Pancreas (tissue), 10 donors: Measurements from ENCODE around the gene NLGN1. TPM values are rescaled to one million over a fixed set of nuclear protein-coding genes. Genes with fewer than 3 reads are reported as not detected.

Experiments used
- ATAC-seq, 4 donors: fragments of 200-7000 bp; cut with Tn5 transposase; one replicate each; pipeline versions ENCODE4 v1.8.0 to v1.9.1; 2020; ENCODE audit warnings: mild to moderate bottlenecking in 4 of 4, moderate library complexity in 4 of 4
- DNase-seq, 6 donors: peaks; one replicate each; pipeline ENCODE4 v3.0.0-alpha.2; 2020
- FAIRE-seq: peaks from 2 replicates; lab custom pipeline; 2012; peaks lifted over from hg19 to GRCh38; lab: Jason Lieb, UNC
- H3K27ac ChIP-seq, 4 donors: fragments of 200-600 bp; sonication (generic); 1 replicate in 3 of 4; 2 replicates in 1 of 4; pipeline versions ENCODE4 v1.5.0 to v1.8.0; 2020
- H3K27me3 ChIP-seq, 4 donors: fragments of 200-600 bp; one replicate each; pipeline ENCODE4 v1.8.0; 2021
- H3K36me3 ChIP-seq, 3 donors: fragments of 200-600 bp; sonication (generic) in 1 of 3; one replicate each; pipeline versions ENCODE4 v1.5.0 to v1.8.0; 2020 to 2021
- H3K4me1 ChIP-seq, 3 donors: fragments of 200-600 bp; one replicate each; pipeline ENCODE4 v1.8.0; 2021
- H3K4me3 ChIP-seq, 4 donors: fragments of 200-600 bp; sonication (generic) in 2 of 4; one replicate each; pipeline versions ENCODE4 v1.5.0 to v1.8.0; 2020 to 2021
- H3K9me3 ChIP-seq, 4 donors: fragments of 200-600 bp; one replicate each; pipeline ENCODE4 v1.8.0; 2021
- WGBS, 2 donors: extraction: QIAGEN DNeasy Blood & Tissue Kit; methylation state at CpG; one replicate each; pipeline ENCODE4 v1.1.7; 2013; 5-methylcytosine and 5-hydroxymethylcytosine counted together
- intact Hi-C, 3 donors: fragments of 100-400 bp; cut with DNase I; formaldehyde crosslinking; loops; one replicate each; pipeline versions ENCODE4 v1.11.1 to v1.14.2; 2022
- polyA plus RNA-seq, 2 donors: library from polyadenylated mRNA; stranded (reverse); fragments of 200-250 nt; gene quantifications; one replicate each; pipeline ENCODE4 v1.2.3, GENCODE V29; 2013
- total RNA-seq, 6 donors: library from RNA; stranded (reverse); fragmentation: NEBNext Ultra II Directional in 4 of 6; extraction: Animal tissue kit (Norgen Biotek cat#: 25700) in 4 of 6; gene quantifications; one replicate each; pipeline versions ENCODE4 v1.2.1 to v1.2.4, GENCODE V29; 2021 to 2023
- TF ChIP-seq, protein P1 (sequence below), 4 donors: fragments of 200-600 bp; sonication (generic) in 3 of 4; IDR thresholded peaks; one replicate each; pipeline versions ENCODE4 v1.5.0 to v1.8.0; 2021; ENCODE audit warnings: antibody characterized with exemption in 4 of 4
- donor health status: healthy with polysubstance abuse.
- donor health status: DM: no; HTN: no; CAD: no; lungs with moderate emphysema.
- donor health status: DM: no; HTN: no; CAD: no.
- donor health status: control.
- donor health status: control.
- donor health status: Bipolar disorder and iron deficiency.
- donor health status: DM: yes; HTN: yes; CAD: no.
- donor health status: DM: no; HTN: no; CAD: no.
- donor health status: DM: no; HTN: no; CAD: no.
- donor health status: DM: yes; HTN: yes; CAD: no.

The NLGN1 gene
- total and polyA plus RNA-seq, 8 donors = 0.49 to 2.3 (median 0.84) TPM

GRCh38 chr3:173970281-173970680 is 572.7 kb downstream of the NLGN1 start:
- TF ChIP-seq, protein P1, sequence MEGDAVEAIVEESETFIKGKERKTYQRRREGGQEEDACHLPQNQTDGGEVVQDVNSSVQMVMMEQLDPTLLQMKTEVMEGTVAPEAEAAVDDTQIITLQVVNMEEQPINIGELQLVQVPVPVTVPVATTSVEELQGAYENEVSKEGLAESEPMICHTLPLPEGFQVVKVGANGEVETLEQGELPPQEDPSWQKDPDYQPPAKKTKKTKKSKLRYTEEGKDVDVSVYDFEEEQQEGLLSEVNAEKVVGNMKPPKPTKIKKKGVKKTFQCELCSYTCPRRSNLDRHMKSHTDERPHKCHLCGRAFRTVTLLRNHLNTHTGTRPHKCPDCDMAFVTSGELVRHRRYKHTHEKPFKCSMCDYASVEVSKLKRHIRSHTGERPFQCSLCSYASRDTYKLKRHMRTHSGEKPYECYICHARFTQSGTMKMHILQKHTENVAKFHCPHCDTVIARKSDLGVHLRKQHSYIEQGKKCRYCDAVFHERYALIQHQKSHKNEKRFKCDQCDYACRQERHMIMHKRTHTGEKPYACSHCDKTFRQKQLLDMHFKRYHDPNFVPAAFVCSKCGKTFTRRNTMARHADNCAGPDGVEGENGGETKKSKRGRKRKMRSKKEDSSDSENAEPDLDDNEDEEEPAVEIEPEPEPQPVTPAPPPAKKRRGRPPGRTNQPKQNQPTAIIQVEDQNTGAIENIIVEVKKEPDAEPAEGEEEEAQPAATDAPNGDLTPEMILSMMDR (IDR thresholded peaks at IDR 0.05) = no peak
- Histone ChIP-seq H3K4me1 (no peaks in the 10 kb centered on the region), H3K4me3 (no peak overlapping the region), H3K9me3 (no peaks in the 10 kb centered on the region), H3K27me3 (no peaks in the 10 kb centered on the region), H3K36me3 (no peaks in the 10 kb centered on the region), H3K27ac (no peak overlapping the region)
- intact Hi-C loops = no loop called here
- 72 to 77% methylated on average over 4 of the region's 4 CpGs for WGBS, 2 donors
- no peak for DNase-seq
- FAIRE-seq = no peak
- no peak for ATAC-seq

DNA sequence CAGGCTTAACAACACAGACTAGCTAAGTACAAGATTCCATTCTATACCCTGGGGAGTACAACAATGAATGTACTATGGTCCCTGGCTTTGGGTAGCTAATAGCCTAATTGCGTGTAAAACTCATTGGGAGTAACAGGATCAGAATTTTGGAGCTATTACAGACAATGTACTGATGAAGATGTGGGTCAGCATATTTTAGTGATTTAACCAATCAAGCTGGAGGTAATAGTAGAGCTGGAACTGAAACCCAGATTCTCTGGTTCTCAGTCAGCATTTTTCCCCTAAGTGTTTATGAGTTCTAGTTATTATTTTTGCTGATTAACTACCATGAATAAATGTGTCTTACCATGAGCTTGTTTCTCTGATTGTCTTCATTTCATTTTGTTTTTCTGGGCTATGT is 578.7 kb downstream of the NLGN1 start:
- intact Hi-C loops = no loop called here
- no peak for FAIRE-seq
- no peaks in the 10 kb centered on the region for H3K36me3 ChIP-seq

GRCh38 chr3:173977747-173978146 is 580.2 kb downstream of the NLGN1 start:
- no peaks in the 10 kb centered on the region for H3K36me3 ChIP-seq
- H3K4me1 ChIP-seq = no peaks in the 10 kb centered on the region
- FAIRE-seq (no peak), ATAC-seq (peak in 1 of 4 donors; percentile 31), DNase-seq (no peak)
- no peaks in the 10 kb centered on the region for H3K27me3 ChIP-seq
- TF ChIP-seq, protein P1 (IDR thresholded peaks at IDR 0.05) = no peak
- 23 to 37% methylated on average over 2 of the region's 2 CpGs for WGBS, 2 donors
- no peak overlapping the region for H3K27ac ChIP-seq
- H3K9me3 ChIP-seq = no peaks in the 10 kb centered on the region
- intact Hi-C loops = no loop called here
- no peak overlapping the region for H3K4me3 ChIP-seq

More for the DNA sequence above, 578.7 kb downstream of the NLGN1 start:
- TF ChIP-seq, protein P1 (IDR thresholded peaks at IDR 0.05) = no peak
- 81 to 89% methylated on average over 1 of the region's 1 CpG for WGBS, 2 donors
- Histone ChIP-seq H3K4me1 (no peaks in the 10 kb centered on the region), H3K27me3 (no peaks in the 10 kb centered on the region), H3K9me3 (no peaks in the 10 kb centered on the region), H3K27ac (no peak overlapping the region), H3K4me3 (no peak overlapping the region)
- DNase-seq (no peak), ATAC-seq (no peak)

DNA sequence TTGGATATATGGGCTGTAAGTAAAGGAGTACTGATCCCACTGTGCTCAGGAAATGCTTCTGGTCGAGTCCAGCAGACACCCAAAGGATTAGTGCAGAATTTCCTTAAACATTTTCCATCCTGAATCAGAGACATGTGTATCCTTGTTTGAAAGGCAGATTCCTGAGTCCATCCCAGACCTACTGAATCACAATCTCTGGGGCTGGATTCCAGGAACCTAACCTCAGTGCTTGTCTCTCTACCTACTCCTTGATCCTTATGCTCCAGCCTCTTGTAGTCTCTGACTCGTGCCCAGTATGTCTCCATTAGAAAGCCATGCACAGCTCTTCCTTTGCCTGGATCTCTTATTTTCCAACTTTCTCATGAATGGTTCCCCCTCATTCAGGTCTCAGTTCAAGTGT is 585.8 kb downstream of the NLGN1 start:
- Histone ChIP-seq H3K27me3 (no peaks in the 10 kb centered on the region), H3K27ac (no peak overlapping the region), H3K4me3 (no peak overlapping the region), H3K36me3 (no peaks in the 10 kb centered on the region), H3K4me1 (no peaks in the 10 kb centered on the region), H3K9me3 (no peaks in the 10 kb centered on the region)
- intact Hi-C loops = no loop called here
- FAIRE-seq (no peak), ATAC-seq (no peak), DNase-seq (no peak)
- WGBS, 2 donors = 61 to 80% methylated on average over 2 of the region's 2 CpGs
- TF ChIP-seq, protein P1 (IDR thresholded peaks at IDR 0.05) = no peak

- H3K27me3 ChIP-seq = no peaks in the 10 kb centered on the region
- H3K27ac ChIP-seq = no peak overlapping the region
- intact Hi-C loops = no loop called here
- no peak for DNase-seq
- no peak for FAIRE-seq
- no peaks in the 10 kb centered on the region for H3K36me3 ChIP-seq
- TF ChIP-seq, protein P1 (IDR thresholded peaks at IDR 0.05) = no peak
- no peaks in the 10 kb centered on the region for H3K4me1 ChIP-seq
- no peak for ATAC-seq
- H3K4me3 ChIP-seq = no peak overlapping the region
- H3K9me3 ChIP-seq = no peaks in the 10 kb centered on the region
Measured at GRCh38 chr3:173986861-173987410, 589.4 kb downstream of the NLGN1 start.
